ENCODE data around the gene GLIPR2. TPM values are rescaled to one million over a fixed set of nuclear protein-coding genes. Genes with fewer than 3 reads are reported as not detected.
"Not testable (repeated sequence)": the region's sequence is repeated elsewhere in the genome, so short reads cannot be mapped to it uniquely, and the experiment has no call there.

Gene GLIPR2
- total RNA-seq, 1 donor from 2014 or later = 14.3 TPM

DNA sequence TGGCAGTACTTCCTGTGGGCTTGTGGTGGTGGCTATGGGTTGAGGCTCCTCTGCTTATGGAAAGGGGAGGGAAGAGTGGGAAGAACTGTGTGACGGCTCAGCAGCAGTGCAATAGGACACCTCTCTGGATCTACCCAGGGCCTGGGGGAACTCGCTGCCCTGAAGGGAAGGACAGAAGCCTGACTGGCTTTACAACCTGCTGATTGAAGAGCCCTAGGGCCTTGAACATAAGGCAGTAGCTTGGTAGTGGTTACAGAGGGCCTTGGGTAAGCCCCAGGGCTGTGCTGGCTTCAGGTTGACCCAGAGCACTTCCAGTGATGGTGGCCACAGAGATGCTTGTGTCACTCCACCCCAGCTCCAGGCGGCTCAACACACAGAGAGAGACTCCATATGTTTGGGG, 38.2 kb downstream of the GLIPR2 start:
- TF ChIP-seq, protein P1, sequence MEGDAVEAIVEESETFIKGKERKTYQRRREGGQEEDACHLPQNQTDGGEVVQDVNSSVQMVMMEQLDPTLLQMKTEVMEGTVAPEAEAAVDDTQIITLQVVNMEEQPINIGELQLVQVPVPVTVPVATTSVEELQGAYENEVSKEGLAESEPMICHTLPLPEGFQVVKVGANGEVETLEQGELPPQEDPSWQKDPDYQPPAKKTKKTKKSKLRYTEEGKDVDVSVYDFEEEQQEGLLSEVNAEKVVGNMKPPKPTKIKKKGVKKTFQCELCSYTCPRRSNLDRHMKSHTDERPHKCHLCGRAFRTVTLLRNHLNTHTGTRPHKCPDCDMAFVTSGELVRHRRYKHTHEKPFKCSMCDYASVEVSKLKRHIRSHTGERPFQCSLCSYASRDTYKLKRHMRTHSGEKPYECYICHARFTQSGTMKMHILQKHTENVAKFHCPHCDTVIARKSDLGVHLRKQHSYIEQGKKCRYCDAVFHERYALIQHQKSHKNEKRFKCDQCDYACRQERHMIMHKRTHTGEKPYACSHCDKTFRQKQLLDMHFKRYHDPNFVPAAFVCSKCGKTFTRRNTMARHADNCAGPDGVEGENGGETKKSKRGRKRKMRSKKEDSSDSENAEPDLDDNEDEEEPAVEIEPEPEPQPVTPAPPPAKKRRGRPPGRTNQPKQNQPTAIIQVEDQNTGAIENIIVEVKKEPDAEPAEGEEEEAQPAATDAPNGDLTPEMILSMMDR (IDR thresholded peaks at IDR 0.05) = no peak
- DNase-seq (no peak), ATAC-seq (ENCODE audit: low read depth) (no peak)
- intact Hi-C loops (cut with micrococcal nuclease) = no loop called here
- ChIA-PET POLR2A (no interaction called here), CTCF (interaction anchor here (1.5 kb wide), 1 partner anchor 73 kb away, joined by 7 read pairs; no protein-coding TSS in a partner anchor)
- Mint-ChIP-seq H3K4me1 (no peaks in the 10 kb centered on the region), H3K9me3 (no peaks in the 10 kb centered on the region), H3K27me3 (peaks cover 7% of the 10 kb centered on the region), H3K36me3 (ENCODE audit: low read depth) (no peaks in the 10 kb centered on the region), H3K4me3 (no peak overlapping the region), H3K27ac (no peak overlapping the region)

DNA sequence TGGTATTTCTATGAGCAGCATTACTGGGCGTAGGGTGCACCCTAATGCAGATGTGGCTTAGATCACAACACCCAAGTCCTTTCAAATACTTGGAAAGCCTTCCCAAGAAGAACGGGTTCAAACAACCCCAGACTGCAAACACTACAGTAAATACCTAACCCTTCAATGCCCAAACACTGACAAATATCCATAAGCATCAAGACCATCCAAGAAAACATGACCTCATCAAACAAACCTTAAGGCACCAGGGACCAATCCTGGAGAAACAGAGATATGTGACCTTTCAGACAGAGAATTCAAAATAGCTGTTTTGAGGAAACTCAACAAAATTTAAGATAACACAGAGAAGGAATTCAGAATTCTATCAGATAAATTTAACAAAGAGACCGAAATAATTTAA, 38.7 kb downstream of the GLIPR2 start:
- H3K4me1 Mint-ChIP-seq; DNase-seq; intact Hi-C loops (cut with micrococcal nuclease); H3K36me3 Mint-ChIP-seq (ENCODE audit: low read depth); H3K27ac Mint-ChIP-seq; H3K4me3 Mint-ChIP-seq; H3K9me3 Mint-ChIP-seq; H3K27me3 Mint-ChIP-seq; ATAC-seq (ENCODE audit: low read depth); CTCF ChIA-PET; POLR2A ChIA-PET: not testable (repeated sequence)

DNA sequence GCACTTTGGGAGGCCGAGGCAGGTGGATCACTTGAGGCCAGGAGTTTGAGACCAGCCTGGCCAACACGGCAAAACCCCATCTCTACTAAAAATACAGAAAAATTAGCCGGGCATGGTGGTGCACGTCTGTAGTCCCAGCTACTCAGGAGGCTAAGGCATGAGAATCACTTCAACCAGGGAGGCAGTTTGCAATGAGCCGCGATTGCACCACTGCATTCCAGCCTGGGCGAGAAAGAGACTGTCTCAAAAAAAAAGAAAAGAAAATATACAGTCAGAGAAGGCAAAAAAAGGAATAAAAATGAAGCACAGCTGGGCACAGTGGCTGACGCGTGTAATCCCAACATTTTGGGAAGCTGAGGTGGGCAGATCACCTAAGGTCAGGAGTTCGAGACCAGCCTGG, 40.0 kb downstream of the GLIPR2 start:
- CTCF ChIA-PET, H3K27ac Mint-ChIP-seq: not testable (repeated sequence)

DNA sequence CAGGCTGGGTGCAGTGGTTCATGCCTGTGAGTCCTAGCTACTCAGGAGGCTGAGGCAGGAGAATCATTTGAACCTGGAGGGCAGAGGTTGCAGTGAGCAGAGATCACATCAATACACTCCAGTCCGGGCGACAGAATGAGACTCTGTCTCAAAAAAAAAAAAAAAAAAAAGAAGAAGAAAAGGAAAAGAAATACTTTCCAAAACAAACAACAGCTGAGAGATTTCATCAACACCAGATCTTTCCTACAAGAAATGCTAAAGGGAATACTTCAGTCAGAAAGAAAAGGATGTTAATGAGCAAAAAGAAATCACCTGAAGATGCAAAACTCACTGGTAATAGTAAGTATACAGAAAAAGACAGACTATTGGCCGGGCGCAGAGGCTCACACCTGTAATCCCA, 41.0 kb downstream of the GLIPR2 start:
- Mint-ChIP-seq H3K9me3 (peaks cover 3% of the 10 kb centered on the region), H3K4me1 (no peaks in the 10 kb centered on the region), H3K27ac (no peak overlapping the region), H3K36me3 (ENCODE audit: low read depth) (no peaks in the 10 kb centered on the region), H3K27me3 (peaks cover 7% of the 10 kb centered on the region), H3K4me3 (no peak overlapping the region)
- intact Hi-C loops (cut with micrococcal nuclease) = no loop called here
- POLR2A ChIA-PET = no interaction called here
- DNase-seq (no peak), ATAC-seq (ENCODE audit: low read depth) (no peak)
- TF ChIP-seq, protein P1 (IDR thresholded peaks at IDR 0.05) = no peak
- CTCF ChIA-PET = no interaction called here

More for the DNA sequence above, 40.0 kb downstream of the GLIPR2 start:
- DNase-seq; POLR2A ChIA-PET; H3K4me1 Mint-ChIP-seq; H3K9me3 Mint-ChIP-seq; H3K36me3 Mint-ChIP-seq (ENCODE audit: low read depth); H3K4me3 Mint-ChIP-seq; ATAC-seq (ENCODE audit: low read depth); intact Hi-C loops (cut with micrococcal nuclease); H3K27me3 Mint-ChIP-seq: not testable (repeated sequence)

DNA sequence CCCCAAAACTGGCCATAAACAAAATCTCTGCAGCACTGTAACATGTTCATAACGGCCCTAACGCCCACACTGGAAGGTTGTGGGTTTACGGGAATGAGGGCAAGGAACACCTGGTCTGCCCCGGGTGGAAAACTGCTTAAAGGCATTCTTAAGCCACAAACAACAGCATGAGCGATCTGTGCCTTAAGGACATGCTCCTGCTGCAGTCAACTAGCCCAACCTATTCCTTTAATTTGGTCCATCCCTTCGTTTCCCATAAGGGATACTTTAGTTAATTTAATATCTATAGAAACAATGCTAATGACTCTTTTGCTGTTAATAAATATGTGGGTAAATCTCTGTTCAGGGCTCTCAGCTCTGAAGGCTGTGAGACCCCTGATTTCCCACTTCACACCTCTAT, 43.7 kb downstream of the GLIPR2 start:
- ATAC-seq (ENCODE audit: low read depth); H3K4me3 Mint-ChIP-seq; H3K4me1 Mint-ChIP-seq; intact Hi-C loops (cut with micrococcal nuclease); H3K27me3 Mint-ChIP-seq; CTCF ChIA-PET; H3K36me3 Mint-ChIP-seq (ENCODE audit: low read depth); H3K27ac Mint-ChIP-seq; H3K9me3 Mint-ChIP-seq; DNase-seq: not testable (repeated sequence)
- POLR2A ChIA-PET = interaction anchor here (1.3 kb wide), 1 partner anchor 10 kb away, joined by 3 read pairs; the partner anchor contains the start of gene CLTA

DNA sequence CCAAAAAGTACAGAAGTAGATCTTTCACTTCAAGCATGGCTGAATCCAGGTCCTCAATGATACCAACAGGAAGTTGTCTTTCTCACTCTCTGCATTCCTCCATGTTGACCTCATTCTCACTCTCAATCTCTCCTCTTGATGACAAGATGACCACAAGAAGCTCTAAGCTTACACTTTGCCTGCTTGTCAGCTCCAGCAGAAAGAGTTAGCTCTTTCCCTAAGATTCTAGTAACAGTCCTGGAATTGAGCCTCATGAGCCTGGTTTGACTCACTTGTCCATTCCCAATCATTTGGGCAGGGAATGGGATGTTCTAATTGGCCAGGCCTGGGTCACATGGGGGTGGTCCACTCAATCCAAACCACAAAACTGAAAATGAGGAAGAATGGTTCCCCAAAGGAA, 50.9 kb downstream of the GLIPR2 start:
- Mint-ChIP-seq H3K27ac (no peak overlapping the region), H3K4me3 (no peak overlapping the region), H3K4me1 (peaks cover 23% of the 10 kb centered on the region), H3K9me3 (no peaks in the 10 kb centered on the region), H3K36me3 (ENCODE audit: low read depth) (peaks cover 9% of the 10 kb centered on the region), H3K27me3 (no peaks in the 10 kb centered on the region)
- intact Hi-C loops (cut with micrococcal nuclease) = no loop called here
- TF ChIP-seq, protein P1 (IDR thresholded peaks at IDR 0.05) = no peak
- ChIA-PET POLR2A (no interaction called here), CTCF (no interaction called here)
- no peak for ATAC-seq (ENCODE audit: low read depth)
- DNase-seq = no peak

DNA sequence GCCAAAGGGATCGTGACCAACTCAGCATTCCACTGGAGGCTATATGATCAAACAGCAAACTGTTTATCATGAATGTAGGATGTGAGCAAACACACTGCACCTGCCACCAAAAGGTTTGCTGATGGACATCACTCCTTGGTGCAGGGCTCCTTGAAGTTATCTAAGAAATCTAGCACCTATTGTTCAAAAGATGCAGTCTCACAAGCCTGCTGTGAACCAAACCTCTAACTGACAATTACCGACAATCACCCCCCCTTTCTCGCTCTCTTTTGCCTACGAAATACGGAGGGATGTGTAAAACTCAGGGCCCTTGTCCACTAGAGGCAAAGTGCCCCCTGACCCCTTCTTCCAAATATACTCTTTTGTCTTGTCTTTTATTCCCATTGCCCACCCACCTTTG, 51.7 kb downstream of the GLIPR2 start:
- TF ChIP-seq, protein P1 (IDR thresholded peaks at IDR 0.05) = no peak
- CTCF ChIA-PET = interaction anchor here (3.0 to 3.5 kb wide), 2 partner anchors 86 to 140 kb away, joined by 18 to 19 read pairs; no protein-coding TSS in a partner anchor
- DNase-seq (no peak), ATAC-seq (ENCODE audit: low read depth) (no peak)
- Mint-ChIP-seq H3K36me3 (ENCODE audit: low read depth) (peaks cover 9% of the 10 kb centered on the region), H3K9me3 (no peaks in the 10 kb centered on the region), H3K4me3 (no peak overlapping the region), H3K27me3 (no peaks in the 10 kb centered on the region), H3K27ac (no peak overlapping the region), H3K4me1 (peaks cover 31% of the 10 kb centered on the region)
- POLR2A ChIA-PET = no interaction called here
- intact Hi-C loops (cut with micrococcal nuclease) = no loop called here

Measured in activated B cell treated with CpG ODN at 0.5 μM for 24 hours (primary cell).